Heart left ventricle (tissue), 13 donors: ENCODE results near the gene TSHZ1.

Experiments used
- CTCF ChIP-seq, 12 donors: fragments of 200-600 bp; sonication (generic) in 4 of 12; IDR thresholded peaks; one replicate each; pipeline versions ENCODE4 v1.5.0 to v1.8.0; 2018 to 2022; ENCODE audit warnings: antibody characterized with exemption in 12 of 12, mild to moderate bottlenecking in 5 of 12
- POLR2A ChIP-seq, 2 donors: fragments of 450-650 bp; IDR thresholded peaks; one replicate each; pipeline ENCODE4 v1.6.1; 2017; ENCODE audit warnings: antibody characterized with exemption in 2 of 2, mild to moderate bottlenecking in 2 of 2, moderate library complexity in 2 of 2
- donor health status: ischemic (EF 13 %, LVEDD 7.1; RV severe dilation, severe dysfunction).
- donor health status: DM: no; HTN: yes; CAD: no.
- donor health status: DM: no; HTN: no; CAD: no.
- donor health status: ischemic (EF 25% LVEDD 6.9; RV normal size, moderate dysfunction).
- donor health status: ischemic (EF 25% LVEDD 5.7; RV mildly dilated, moderate dysfunction).
- donor health status: ischemic (EF 35%, LVEDD 5.7; RV mildly dilated, moderate dysfunction).
- donor health status: nonischemic (EF 11% LVEDD 7.7; RV severe dilation, severe dysfunction).
- donor health status: DM: yes; HTN: yes; CAD: no.
- donor health status: PGD.
- donor health status: ischemic (EF 29% LVEDD 5.4; RV normal size, mild dysfunction).
- donor health status: nonischemic (EF 23%, LVEDD 6.1; RV moderate dilation, normal function).

GRCh38 chr18:75208155-75208835 is 2.3 kb upstream of the TSHZ1 start:
- TF ChIP-seq CTCF (IDR thresholded peaks at IDR 0.05) (peak in 4 of 12 donors; percentile 7 to 20 (median 14)), POLR2A (IDR thresholded peaks at IDR 0.05) (no peak)
